Head of caudate nucleus (tissue), 42 donors: Measurements from ENCODE around the gene SMYD1.

Source experiments
- DNase-seq, 42 donors: peaks; one replicate each; pipeline versions ENCODE4 v3.0.0 to v3.0.0-alpha.2; 2020 to 2021; ENCODE audit warnings: mixed read lengths in 7 of 42
- intact Hi-C: fragments of 100-400 bp; cut with DNase I; formaldehyde crosslinking; loops from one replicate; pipeline ENCODE4 v1.15.0; 2022

SMYD1 gene

GRCh38 chr2:88110830-88111229 is 43.2 kb downstream of the SMYD1 start:
- intact Hi-C loops = no loop called here
- DNase-seq = no peak

- DNase-seq = no peak
- intact Hi-C loops = no loop called here
Observed at GRCh38 chr2:88113069-88113468, 45.4 kb downstream of the SMYD1 start.

- intact Hi-C loops = no loop called here
- peak in 2 of 42 donors; percentile 8 to 9 for DNase-seq
Observed at GRCh38 chr2:88114889-88115288, 47.3 kb downstream of the SMYD1 start.

GRCh38 chr2:88115825-88116518 is 48.3 kb downstream of the SMYD1 start:
- no peak for DNase-seq
- intact Hi-C loops = no loop called here

- intact Hi-C loops = no loop called here
- no peak for DNase-seq
Observed at GRCh38 chr2:88116669-88117432, 49.2 kb downstream of the SMYD1 start.

- no peak for DNase-seq
- intact Hi-C loops = no loop called here
Observed at GRCh38 chr2:88117973-88118372, 50.3 kb downstream of the SMYD1 start.

- intact Hi-C loops = no loop called here
- no peak for DNase-seq
Observed at GRCh38 chr2:88121678-88122077, 54.1 kb downstream of the SMYD1 start.

GRCh38 chr2:88122141-88122884 is 54.7 kb downstream of the SMYD1 start:
- intact Hi-C loops = no loop called here
- no peak for DNase-seq

GRCh38 chr2:88123164-88123974 is 55.7 kb downstream of the SMYD1 start:
- DNase-seq = no peak
- intact Hi-C loops = no loop called here

GRCh38 chr2:88123975-88124917 is 56.6 kb downstream of the SMYD1 start:
- DNase-seq = no peak
- intact Hi-C loops = no loop called here

- peak in 1 of 42 donors; percentile 13 for DNase-seq
Observed at GRCh38 chr2:88125344-88125923, 57.8 kb downstream of the SMYD1 start.

GRCh38 chr2:88125924-88126771 is 58.5 kb downstream of the SMYD1 start:
- DNase-seq = peak in 1 of 42 donors; percentile 34
- intact Hi-C loops = no loop called here

More at GRCh38 chr2:88125344-88125923, 57.8 kb downstream of the SMYD1 start:
- intact Hi-C loops = no loop called here

- DNase-seq = peak in 1 of 42 donors; percentile 29
- intact Hi-C loops = no loop called here
Observed at GRCh38 chr2:88126772-88127637, 59.4 kb downstream of the SMYD1 start.

- intact Hi-C loops = no loop called here
- peak in 1 of 42 donors; percentile 7 for DNase-seq
Observed at GRCh38 chr2:88127638-88127887, 59.9 kb downstream of the SMYD1 start.

GRCh38 chr2:88127888-88128653 is 60.4 kb downstream of the SMYD1 start, which contains the start of gene FABP1:
Gene FABP1 (minus strand): TSS chr2:88128062. CDS start chr2:88128017, 45 bp downstream.
- intact Hi-C loops = no loop called here
- DNase-seq = peak in 1 of 42 donors; percentile 9
